Heart left ventricle (tissue), 16 donors: ENCODE data around the gene TCERG1. TPM values are rescaled to one million over a fixed set of nuclear protein-coding genes. Genes with fewer than 3 reads are reported as not detected.
A peak's percentile ranks its signal among the peaks of the same experiment; 100 is the strongest.

Experiments
- ATAC-seq, 4 donors: fragments of 200-7000 bp; cut with Tn5 transposase; one replicate each; pipeline ENCODE4 v1.9.1; 2020 to 2022; ENCODE audit warnings: moderate library complexity in 4 of 4, mild to moderate bottlenecking in 3 of 4, moderate number of reproducible peaks in 1 of 4
- DNase-seq, 5 donors: peaks; one replicate each; pipeline ENCODE4 v3.0.0-alpha.2; 2020
- H3K27ac ChIP-seq, 12 donors: fragments of 200-600 bp; sonication (generic) in 4 of 12; one replicate each; pipeline versions ENCODE4 v1.5.0 to v1.8.0; 2016 to 2022; ENCODE audit warnings: mild to moderate bottlenecking in 2 of 12
- H3K27me3 ChIP-seq, 9 donors: fragments of 200-600 bp; sonication (generic) in 2 of 9; one replicate each; pipeline versions ENCODE4 v1.5.1 to v1.8.0; 2016 to 2022; ENCODE audit warnings: mild to moderate bottlenecking in 3 of 9
- H3K36me3 ChIP-seq, 9 donors: fragments of 200-600 bp; sonication (generic) in 2 of 9; one replicate each; pipeline versions ENCODE4 v1.5.0 to v1.8.0; 2018 to 2022; ENCODE audit warnings: mild to moderate bottlenecking in 2 of 9
- H3K4me1 ChIP-seq, 12 donors: fragments of 200-600 bp; sonication (generic) in 4 of 12; one replicate each; pipeline versions ENCODE4 v1.5.0 to v1.8.0; 2016 to 2022; ENCODE audit warnings: mild to moderate bottlenecking in 3 of 12
- H3K4me3 ChIP-seq, 12 donors: fragments of 200-600 bp; sonication (generic) in 4 of 12; one replicate each; pipeline versions ENCODE4 v1.5.0 to v1.8.0; 2017 to 2022; ENCODE audit warnings: mild to moderate bottlenecking in 9 of 12, moderate library complexity in 4 of 12
- H3K9me3 ChIP-seq, 12 donors: fragments of 200-600 bp; sonication (generic) in 4 of 12; one replicate each; pipeline versions ENCODE4 v1.5.0 to v1.8.0; 2016 to 2022; ENCODE audit warnings: mild to moderate bottlenecking in 1 of 12
- POLR2A ChIP-seq, 2 donors: fragments of 450-650 bp; IDR thresholded peaks; one replicate each; pipeline ENCODE4 v1.6.1; 2017; ENCODE audit warnings: antibody characterized with exemption in 2 of 2, mild to moderate bottlenecking in 2 of 2, moderate library complexity in 2 of 2
- WGBS, 4 donors: extraction: QIAGEN DNeasy Blood & Tissue Kit in 2 of 4; methylation state at CpG; one replicate each; pipeline versions ENCODE4 v1.1.5 to v1.1.7; 2013 to 2018; 5-methylcytosine and 5-hydroxymethylcytosine counted together
- intact Hi-C, 10 donors: fragments of 100-400 bp; cut with DNase I; formaldehyde crosslinking; loops; one replicate each; pipeline versions ENCODE4 v1.11.1 to v1.14.2; 2022
- polyA plus RNA-seq, 2 donors: library from polyadenylated mRNA; stranded (reverse); fragments of 200-250 nt; gene quantifications; one replicate each; pipeline ENCODE4 v1.2.3, GENCODE V29; 2013
- total RNA-seq, 9 donors: library from RNA; depleted of rRNA in 2 of 9; stranded (reverse); fragments of >200 nt in 2 of 9; fragmentation: NEBNext Ultra II Directional in 3 of 9; extraction: Animal tissue kit (Norgen Biotek cat#: 25700) in 3 of 9; gene quantifications; one replicate each; pipeline versions ENCODE4 v1.1.0 to v1.2.4, GENCODE V29; 2016 to 2023
- TF ChIP-seq, protein P1 (sequence below), 12 donors: fragments of 200-600 bp; sonication (generic) in 4 of 12; IDR thresholded peaks; one replicate each; pipeline versions ENCODE4 v1.5.0 to v1.8.0; 2018 to 2022; ENCODE audit warnings: antibody characterized with exemption in 12 of 12, mild to moderate bottlenecking in 5 of 12
- donor health status: ischemic (EF 13 %, LVEDD 7.1; RV severe dilation, severe dysfunction).
- donor health status: healthy with polysubstance abuse.
- donor health status: DM: no; HTN: yes; CAD: no.
- donor health status: DM: no; HTN: no; CAD: no.
- donor health status: ischemic (EF 25% LVEDD 6.9; RV normal size, moderate dysfunction).
- donor health status: ischemic (EF 25% LVEDD 5.7; RV mildly dilated, moderate dysfunction).
- donor health status: healthy.
- donor health status: DM: yes; HTN: yes; CAD: no.
- donor health status: ischemic (EF 35%, LVEDD 5.7; RV mildly dilated, moderate dysfunction).
- donor health status: nonischemic (EF 11% LVEDD 7.7; RV severe dilation, severe dysfunction).
- donor health status: DM: yes; HTN: yes; CAD: no.
- donor health status: PGD.
- donor health status: ischemic (EF 29% LVEDD 5.4; RV normal size, mild dysfunction).
- donor health status: nonischemic (EF 23%, LVEDD 6.1; RV moderate dilation, normal function).

Gene TCERG1
- total and polyA plus RNA-seq, 11 donors: 13.8 to 28.7 (median 21.6) TPM

DNA sequence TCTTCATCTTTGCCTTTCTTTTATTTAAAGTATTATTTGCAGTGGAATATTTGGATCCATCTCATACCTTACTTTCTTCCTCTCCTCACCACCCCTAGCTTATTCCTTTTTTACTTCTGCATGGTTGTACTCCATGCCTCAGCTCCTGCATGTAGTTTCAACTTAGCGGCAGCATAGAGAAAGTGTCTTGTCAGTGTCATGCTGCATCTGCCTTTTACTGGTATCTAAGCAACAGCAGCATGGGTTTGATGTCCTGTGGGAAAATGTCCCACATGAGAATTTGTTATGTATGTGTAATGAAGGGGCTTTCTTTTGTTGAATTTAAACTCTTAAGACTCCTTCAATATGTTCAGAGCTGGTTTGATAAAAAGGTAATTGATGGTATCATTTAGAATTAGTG, 20.6 kb downstream of the TCERG1 start:
- ATAC-seq (no peak), DNase-seq (no peak)
- H3K36me3 ChIP-seq: peaks cover 0 to 90% (median 78%) of the 10 kb centered on the region in 9 donors
- H3K4me1 ChIP-seq: no peaks in the 10 kb centered on the region
- no peaks in the 10 kb centered on the region for H3K9me3 ChIP-seq
- no peak overlapping the region for H3K4me3 ChIP-seq
- 90 to 100% (median 94%) methylated on average over 1 of the region's 1 CpG for WGBS, 4 donors
- H3K27ac ChIP-seq: no peak overlapping the region
- intact Hi-C loops: no loop called here
- TF ChIP-seq POLR2A (IDR thresholded peaks at IDR 0.05): no peak
- TF ChIP-seq, protein P1, sequence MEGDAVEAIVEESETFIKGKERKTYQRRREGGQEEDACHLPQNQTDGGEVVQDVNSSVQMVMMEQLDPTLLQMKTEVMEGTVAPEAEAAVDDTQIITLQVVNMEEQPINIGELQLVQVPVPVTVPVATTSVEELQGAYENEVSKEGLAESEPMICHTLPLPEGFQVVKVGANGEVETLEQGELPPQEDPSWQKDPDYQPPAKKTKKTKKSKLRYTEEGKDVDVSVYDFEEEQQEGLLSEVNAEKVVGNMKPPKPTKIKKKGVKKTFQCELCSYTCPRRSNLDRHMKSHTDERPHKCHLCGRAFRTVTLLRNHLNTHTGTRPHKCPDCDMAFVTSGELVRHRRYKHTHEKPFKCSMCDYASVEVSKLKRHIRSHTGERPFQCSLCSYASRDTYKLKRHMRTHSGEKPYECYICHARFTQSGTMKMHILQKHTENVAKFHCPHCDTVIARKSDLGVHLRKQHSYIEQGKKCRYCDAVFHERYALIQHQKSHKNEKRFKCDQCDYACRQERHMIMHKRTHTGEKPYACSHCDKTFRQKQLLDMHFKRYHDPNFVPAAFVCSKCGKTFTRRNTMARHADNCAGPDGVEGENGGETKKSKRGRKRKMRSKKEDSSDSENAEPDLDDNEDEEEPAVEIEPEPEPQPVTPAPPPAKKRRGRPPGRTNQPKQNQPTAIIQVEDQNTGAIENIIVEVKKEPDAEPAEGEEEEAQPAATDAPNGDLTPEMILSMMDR (IDR thresholded peaks at IDR 0.05): no peak
- no peaks in the 10 kb centered on the region for H3K27me3 ChIP-seq

DNA sequence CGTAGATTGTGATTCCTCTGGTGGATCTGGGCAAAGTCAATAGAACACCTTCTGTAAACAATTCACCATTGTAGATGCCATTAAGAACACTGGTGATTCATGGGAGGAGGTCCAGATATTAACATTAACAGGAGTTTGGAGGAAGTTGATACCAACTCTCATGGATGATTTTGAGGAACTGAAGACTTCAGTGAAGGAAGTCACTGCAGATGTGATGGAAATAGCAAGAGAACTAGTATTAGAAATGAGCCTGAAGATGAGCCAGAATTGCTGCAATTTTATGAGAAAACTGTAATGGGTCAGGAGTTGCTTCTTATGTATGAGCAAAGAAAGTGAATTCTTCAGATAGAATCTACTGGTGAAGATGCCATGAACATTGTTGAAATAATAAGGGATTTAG, 26.9 kb downstream of the TCERG1 start:
- no peak for DNase-seq
- TF ChIP-seq, protein P1 (IDR thresholded peaks at IDR 0.05): no peak
- TF ChIP-seq POLR2A (IDR thresholded peaks at IDR 0.05): no peak
- H3K36me3 ChIP-seq: peaks cover 0 to 95% (median 74%) of the 10 kb centered on the region in 9 donors
- intact Hi-C loops: no loop called here
- no peak overlapping the region for H3K27ac ChIP-seq
- 98 to 100% (median 100%) methylated on average over 1 of the region's 1 CpG; no CpG with 5 or more reads in 1 of the 4 donors for WGBS, 4 donors
- H3K9me3 ChIP-seq: no peaks in the 10 kb centered on the region
- no peaks in the 10 kb centered on the region for H3K27me3 ChIP-seq
- H3K4me3 ChIP-seq: no peak overlapping the region
- no peak for ATAC-seq
- H3K4me1 ChIP-seq: peaks cover 0 to 4% (median 0%) of the 10 kb centered on the region in 12 donors

DNA sequence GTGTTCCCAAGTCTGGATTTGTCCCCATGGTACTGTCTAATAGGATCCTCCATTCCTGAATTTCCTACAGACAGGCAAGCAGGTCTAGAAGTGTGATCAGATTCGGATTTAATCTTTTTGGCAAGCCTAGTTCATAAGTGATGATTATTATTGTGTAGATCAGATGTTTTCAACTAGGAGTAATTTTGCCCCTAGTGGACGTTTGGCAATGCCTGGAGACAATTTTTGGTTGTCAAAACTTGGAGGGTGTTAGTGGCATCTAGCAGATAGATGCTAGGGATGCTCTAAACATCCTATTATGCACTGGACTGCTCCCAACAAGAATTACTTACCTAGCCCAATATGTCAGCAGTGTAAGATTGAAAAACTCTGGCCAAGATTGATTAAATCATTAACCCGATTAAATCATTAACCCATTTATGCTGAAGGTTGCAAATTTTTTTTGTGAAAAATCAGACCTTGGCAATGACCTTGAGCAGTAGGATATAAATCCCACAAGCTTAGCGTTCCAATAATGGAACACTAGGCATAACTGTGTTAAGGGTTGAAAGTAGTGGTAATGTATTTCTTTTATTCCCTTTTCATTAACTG, 28.2 kb downstream of the TCERG1 start:
- intact Hi-C loops: no loop called here
- 74 to 87% (median 76%) methylated on average over 4 of the region's 4 CpGs for WGBS, 4 donors
- H3K36me3 ChIP-seq: peaks cover 0 to 95% (median 73%) of the 10 kb centered on the region in 9 donors
- peaks cover 0 to 4% (median 0%) of the 10 kb centered on the region in 12 donors for H3K4me1 ChIP-seq
- DNase-seq (no peak), ATAC-seq (no peak)
- no peaks in the 10 kb centered on the region for H3K27me3 ChIP-seq
- no peak overlapping the region for H3K27ac ChIP-seq
- H3K4me3 ChIP-seq: no peak overlapping the region
- H3K9me3 ChIP-seq: no peaks in the 10 kb centered on the region
- TF ChIP-seq, protein P1 (IDR thresholded peaks at IDR 0.05): peak in 2 of 12 donors; percentile 6 to 18
- TF ChIP-seq POLR2A (IDR thresholded peaks at IDR 0.05): no peak

DNA sequence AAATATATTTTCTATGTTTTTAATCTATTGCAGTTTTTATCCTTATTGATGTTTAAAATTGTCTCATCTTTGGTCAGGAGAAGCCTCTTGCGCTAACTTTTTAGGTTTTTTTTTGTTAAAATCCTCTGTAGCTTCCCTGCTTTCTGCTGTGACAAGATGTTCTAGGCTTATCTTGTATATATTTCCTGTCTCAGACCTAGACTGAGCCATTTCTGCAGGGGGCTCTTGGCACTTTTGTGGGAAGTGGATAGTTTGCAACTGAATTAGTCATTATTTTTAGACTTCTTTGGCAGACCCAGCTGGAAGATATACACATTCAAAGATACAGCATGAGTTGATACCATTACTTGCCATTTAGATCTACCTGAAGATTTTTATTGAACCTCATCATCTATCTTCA, 28.8 kb downstream of the TCERG1 start:
- Histone ChIP-seq H3K4me1 (peaks cover 0 to 4% (median 0%) of the 10 kb centered on the region in 12 donors), H3K27me3 (no peaks in the 10 kb centered on the region), H3K9me3 (no peaks in the 10 kb centered on the region), H3K4me3 (no peak overlapping the region), H3K36me3 (peaks cover 0 to 95% (median 73%) of the 10 kb centered on the region in 9 donors), H3K27ac (no peak overlapping the region)
- intact Hi-C loops: no loop called here
- no peak for DNase-seq
- WGBS, 4 donors: 80 to 87% (median 81%) methylated on average over 1 of the region's 1 CpG
- TF ChIP-seq, protein P1 (IDR thresholded peaks at IDR 0.05): no peak
- TF ChIP-seq POLR2A (IDR thresholded peaks at IDR 0.05): no peak
- no peak for ATAC-seq
